CD14-positive monocyte (primary cell): ENCODE results near the gene RIC3. TPM values are rescaled to one million over a fixed set of nuclear protein-coding genes. Genes with fewer than 3 reads are reported as not detected.

Source experiments
- DNase-seq, 3 donors: peaks; one replicate each; pipeline ENCODE4 v3.0.0-alpha.2; 2011 to 2022
- H2AFZ ChIP-seq: 2 replicates; pipeline ENCODE4 v1.6.0; 2012; ENCODE audit warnings: mild to moderate bottlenecking, low read depth, low read length, inconsistent platforms; ENCODE audit not compliant: insufficient read depth, poor library complexity, severe bottlenecking
- H3K27ac ChIP-seq, 2 donors: 1 replicate in 1 of 2; 2 replicates in 1 of 2; pipeline ENCODE4 v1.5.1; 2012 to 2013; ENCODE audit warnings: low read length in 2 of 2, control low read depth in 1 of 2, inconsistent platforms in 1 of 2, low read depth in 1 of 2, mild to moderate bottlenecking in 1 of 2
- H3K27me3 ChIP-seq, 2 donors: one replicate each; pipeline versions ENCODE4 v1.6.0 to v1.6.1; 2011 to 2013; ENCODE audit warnings: low read length in 2 of 2; ENCODE audit not compliant: control insufficient read depth in 2 of 2, insufficient read depth in 2 of 2
- H3K36me3 ChIP-seq, 2 donors: replicated peaks in 1 of 2; 1 replicate in 1 of 2; 2 replicates in 1 of 2; pipeline versions ENCODE4 v1.5.1 to v1.6.1; 2012 to 2013; ENCODE audit warnings: low read length in 2 of 2, control low read depth in 1 of 2, inconsistent platforms in 1 of 2, mild to moderate bottlenecking in 1 of 2; ENCODE audit not compliant: insufficient read depth in 2 of 2, control insufficient read depth in 1 of 2
- H3K4me1 ChIP-seq, 2 donors: 1 replicate in 1 of 2; 2 replicates in 1 of 2; pipeline versions ENCODE4 v1.5.1 to v1.6.1; 2012 to 2013; ENCODE audit warnings: low read length in 2 of 2, control low read depth in 1 of 2, inconsistent platforms in 1 of 2, mild to moderate bottlenecking in 1 of 2, moderate library complexity in 1 of 2; ENCODE audit not compliant: insufficient read depth in 2 of 2, control insufficient read depth in 1 of 2
- H3K4me2 ChIP-seq: replicated peaks from 2 replicates; pipeline ENCODE3; 2012; ENCODE audit warnings: low read length, moderate library complexity, mild to moderate bottlenecking; ENCODE audit not compliant: poor library complexity, severe bottlenecking; ENCODE audit errors: extremely low read depth
- H3K4me3 ChIP-seq, 3 experiments: fragments of 200-600 bp in 1 of 3; sonication (generic) in 1 of 3; replicated peaks in 1 of 3; 1 replicate in 2 of 3; 2 replicates in 1 of 3; pipeline ENCODE4 v1.5.1; 2011 to 2013; ENCODE audit warnings: low read length in 3 of 3, mild to moderate bottlenecking in 3 of 3, control low read depth in 2 of 3, low read depth in 2 of 3, inconsistent platforms in 1 of 3, moderate library complexity in 1 of 3
- H3K79me2 ChIP-seq: 2 replicates; pipeline ENCODE4 v1.6.0; 2012; ENCODE audit warnings: mild to moderate bottlenecking, control low read depth, inconsistent platforms, low read length, moderate library complexity; ENCODE audit not compliant: insufficient read depth
- H3K9ac ChIP-seq: 2 replicates; pipeline ENCODE4 v1.6.0; 2017; ENCODE audit warnings: low read length, mild to moderate bottlenecking; ENCODE audit not compliant: insufficient read depth, poor library complexity, severe bottlenecking
- H3K9me3 ChIP-seq, 2 donors: replicated peaks in 1 of 2; 1 replicate in 1 of 2; 2 replicates in 1 of 2; pipeline versions ENCODE4 v1.5.1 to v1.6.1; 2012 to 2013; ENCODE audit warnings: low read length in 2 of 2, control low read depth in 1 of 2; ENCODE audit not compliant: control insufficient read depth in 1 of 2, insufficient read depth in 1 of 2
- H4K20me1 ChIP-seq: 2 replicates; pipeline ENCODE4 v1.6.0; 2012; ENCODE audit warnings: mild to moderate bottlenecking, low read length, control low read depth, moderate library complexity; ENCODE audit not compliant: insufficient read depth
- H3K27ac Mint-ChIP-seq, 7 donors: one replicate each; pipeline ENCODE4 v1.8.0; 2020; ENCODE audit warnings: mild to moderate bottlenecking in 7 of 7, mixed read lengths in 7 of 7, moderate library complexity in 6 of 7, inconsistent platforms in 2 of 7
- H3K27me3 Mint-ChIP-seq, 3 donors: one replicate each; pipeline ENCODE4 v1.8.0; 2021 to 2022; ENCODE audit warnings: low read depth in 3 of 3, mild to moderate bottlenecking in 3 of 3, mixed read lengths in 3 of 3, moderate library complexity in 3 of 3, inconsistent platforms in 1 of 3
- H3K36me3 Mint-ChIP-seq, 2 donors: one replicate each; pipeline ENCODE4 v1.8.0; 2020; ENCODE audit warnings: mixed read lengths in 2 of 2, inconsistent platforms in 1 of 2, mild to moderate bottlenecking in 1 of 2
- H3K4me1 Mint-ChIP-seq: one replicate; pipeline ENCODE4 v1.8.0; 2020; ENCODE audit warnings: mild to moderate bottlenecking, mixed read lengths
- H3K4me3 Mint-ChIP-seq, 2 donors: one replicate each; pipeline ENCODE4 v1.8.0; 2020; ENCODE audit warnings: mild to moderate bottlenecking in 2 of 2, mixed read lengths in 2 of 2, moderate library complexity in 1 of 2
- H3K9me3 Mint-ChIP-seq, 7 donors: one replicate each; pipeline ENCODE4 v1.8.0; 2020 to 2022; ENCODE audit warnings: mixed read lengths in 7 of 7, mild to moderate bottlenecking in 6 of 7, moderate library complexity in 6 of 7, inconsistent platforms in 2 of 7
- WGBS: methylation state at CpG from one replicate; pipeline ENCODE4 v1.1.5; 2013; ENCODE audit warnings: missing lambda C conversion rate; ENCODE audit not compliant: insufficient coverage; 5-methylcytosine and 5-hydroxymethylcytosine counted together
- intact Hi-C, 2 donors: fragments of 100-400 bp; cut with micrococcal nuclease; formaldehyde crosslinking; loops; one replicate each; pipeline versions ENCODE4 v1.15.0 to v1.15.1; 2023
- polyA plus RNA-seq, 3 donors: library from polyadenylated mRNA; depleted of rRNA in 1 of 3; unstranded in 2 of 3; stranded (reverse) in 1 of 3; fragments of 300-500 nt in 2 of 3; fragments of >200 nt in 1 of 3; fragmentation: Illumina TruSeq in 2 of 3; gene quantifications; 1 replicate in 2 of 3; 2 replicates in 1 of 3; pipeline ENCODE4 v1.2.3, GENCODE V29; 2012 to 2021
- TF ChIP-seq, protein P1 (sequence below): fragments of 200-600 bp; IDR thresholded peaks from one replicate; pipeline ENCODE4 v1.8.0; 2022; ENCODE audit warnings: antibody characterized with exemption, mild to moderate bottlenecking

Gene RIC3
- polyA plus RNA-seq, 3 donors = 0.17 TPM; not detected in 2

DNA sequence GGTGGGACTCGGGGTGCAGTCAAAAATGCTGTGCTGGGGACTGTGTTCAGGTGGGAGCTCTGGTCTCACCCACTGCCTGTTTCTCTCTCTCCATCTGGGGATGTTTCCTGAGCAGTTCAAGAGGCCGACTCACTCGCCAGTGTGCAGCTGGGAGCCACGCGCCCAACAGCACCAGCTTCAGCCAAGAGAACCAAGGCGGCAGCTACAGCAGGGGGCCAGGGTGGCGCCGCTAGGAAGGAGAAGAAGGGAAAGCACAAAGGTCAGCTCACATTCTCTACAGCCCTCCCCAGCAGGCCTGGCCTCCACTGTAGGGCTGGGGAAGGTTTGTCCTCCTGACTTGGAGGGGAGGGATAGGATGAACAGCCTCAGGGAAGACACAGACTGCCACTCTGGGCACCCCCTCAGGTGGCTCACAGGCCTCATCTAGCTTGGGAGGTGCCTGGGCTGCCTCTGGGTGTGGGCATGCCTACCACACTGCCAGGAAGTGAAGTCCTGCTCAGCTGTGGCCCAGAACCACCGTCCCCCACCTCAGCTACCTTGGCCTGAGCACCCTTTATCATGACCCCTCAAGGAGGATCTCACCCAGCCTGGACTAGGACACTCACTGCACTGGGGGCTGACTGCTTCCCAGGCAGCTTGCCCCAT is 74.8 kb downstream of the RIC3 start:
- Mint-ChIP-seq H3K9me3 (no peaks in the 10 kb centered on the region), H3K27ac (no peak overlapping the region), H3K36me3 (no peaks in the 10 kb centered on the region), H3K4me3 (no peak overlapping the region), H3K27me3 (peaks cover 0 to 3% (median 1%) of the 10 kb centered on the region in 3 donors), H3K4me1 (no peaks in the 10 kb centered on the region)
- 63% methylated on average over 2 of the region's 9 CpGs for WGBS
- DNase-seq = no peak
- Histone ChIP-seq H3K9ac (no peak overlapping the region), H3K27me3 (no peaks in the 10 kb centered on the region), H3K36me3 (no peaks in the 10 kb centered on the region), H3K27ac (no peak overlapping the region), H3K9me3 (no peaks in the 10 kb centered on the region), H3K79me2 (no peaks in the 10 kb centered on the region), H3K4me1 (no peaks in the 10 kb centered on the region), H3K4me2 (no peak overlapping the region), H2AFZ (no peak overlapping the region), H4K20me1 (no peaks in the 10 kb centered on the region), H3K4me3 (no peak overlapping the region)
- TF ChIP-seq, protein P1, sequence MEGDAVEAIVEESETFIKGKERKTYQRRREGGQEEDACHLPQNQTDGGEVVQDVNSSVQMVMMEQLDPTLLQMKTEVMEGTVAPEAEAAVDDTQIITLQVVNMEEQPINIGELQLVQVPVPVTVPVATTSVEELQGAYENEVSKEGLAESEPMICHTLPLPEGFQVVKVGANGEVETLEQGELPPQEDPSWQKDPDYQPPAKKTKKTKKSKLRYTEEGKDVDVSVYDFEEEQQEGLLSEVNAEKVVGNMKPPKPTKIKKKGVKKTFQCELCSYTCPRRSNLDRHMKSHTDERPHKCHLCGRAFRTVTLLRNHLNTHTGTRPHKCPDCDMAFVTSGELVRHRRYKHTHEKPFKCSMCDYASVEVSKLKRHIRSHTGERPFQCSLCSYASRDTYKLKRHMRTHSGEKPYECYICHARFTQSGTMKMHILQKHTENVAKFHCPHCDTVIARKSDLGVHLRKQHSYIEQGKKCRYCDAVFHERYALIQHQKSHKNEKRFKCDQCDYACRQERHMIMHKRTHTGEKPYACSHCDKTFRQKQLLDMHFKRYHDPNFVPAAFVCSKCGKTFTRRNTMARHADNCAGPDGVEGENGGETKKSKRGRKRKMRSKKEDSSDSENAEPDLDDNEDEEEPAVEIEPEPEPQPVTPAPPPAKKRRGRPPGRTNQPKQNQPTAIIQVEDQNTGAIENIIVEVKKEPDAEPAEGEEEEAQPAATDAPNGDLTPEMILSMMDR = no peak
- intact Hi-C loops = no loop called here

DNA sequence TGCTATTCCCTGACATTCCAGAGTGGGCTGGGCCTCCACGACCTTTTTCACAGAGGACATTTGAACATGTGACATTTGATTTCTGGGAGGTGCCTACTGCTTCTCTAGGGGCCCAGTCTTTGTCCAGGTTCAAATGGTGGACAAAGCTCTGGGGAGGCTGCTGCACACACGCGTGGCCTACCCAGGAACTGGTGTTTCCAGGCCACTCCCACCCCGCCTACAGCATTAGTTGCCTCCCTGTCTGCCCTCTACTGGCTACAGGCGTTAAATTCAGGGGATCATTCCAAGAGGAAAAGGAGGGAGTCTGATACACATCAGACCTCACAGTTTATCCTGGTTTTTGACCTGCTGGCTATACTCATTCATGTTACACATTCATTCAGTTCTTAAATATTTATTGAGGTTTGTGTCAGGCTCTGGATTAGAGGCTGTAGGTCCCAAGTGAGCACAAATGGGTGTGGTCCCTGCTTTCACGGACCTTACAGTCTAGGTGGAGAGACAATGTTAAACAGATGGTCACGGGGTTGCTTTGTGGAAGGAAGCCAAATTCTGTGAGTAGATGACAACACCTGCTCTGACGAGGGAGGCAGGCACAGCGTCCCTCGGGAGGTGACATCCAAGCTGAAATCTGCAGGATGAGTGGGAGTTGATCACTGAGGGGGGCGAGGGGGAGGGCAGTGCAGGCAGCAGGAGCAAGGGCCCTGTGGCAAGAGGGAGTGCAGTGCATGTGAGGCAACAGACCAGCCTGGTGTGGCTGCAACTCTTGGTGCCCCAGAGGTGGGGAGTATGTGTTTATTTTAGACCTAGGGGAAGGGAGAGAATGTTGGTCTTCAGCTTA is 76.0 kb downstream of the RIC3 start:
- no peaks in the 10 kb centered on the region for H3K27me3 ChIP-seq
- DNase-seq = no peak
- H3K9ac ChIP-seq = no peak overlapping the region
- Mint-ChIP-seq H3K9me3 (no peaks in the 10 kb centered on the region), H3K27me3 (peaks cover under 1 to 2% (median 1%) of the 10 kb centered on the region in 3 donors), H3K27ac (no peak overlapping the region), H3K4me1 (no peaks in the 10 kb centered on the region), H3K4me3 (no peak overlapping the region), H3K36me3 (no peaks in the 10 kb centered on the region)
- no peaks in the 10 kb centered on the region for H3K9me3 ChIP-seq
- H4K20me1 ChIP-seq = no peaks in the 10 kb centered on the region
- 94% methylated on average over 7 of the region's 11 CpGs for WGBS
- TF ChIP-seq, protein P1 = peak; percentile 38
- intact Hi-C loops = no loop called here
- H3K79me2 ChIP-seq = no peaks in the 10 kb centered on the region
- H3K4me2 ChIP-seq = no peak overlapping the region
- no peak overlapping the region for H3K4me3 ChIP-seq
- H3K36me3 ChIP-seq = no peaks in the 10 kb centered on the region
- H2AFZ ChIP-seq = no peak overlapping the region
- no peak overlapping the region for H3K27ac ChIP-seq
- H3K4me1 ChIP-seq = no peaks in the 10 kb centered on the region
